Uterus (tissue), 2 donors: ENCODE data around the gene ZNF236.

ENCODE experiments used
- CTCF ChIP-seq, 4 experiments: fragments of 200-600 bp in 2 of 4; fragments of 450-650 bp in 2 of 4; sonication (generic) in 2 of 4; IDR thresholded peaks; one replicate each; pipeline ENCODE4 v1.5.1; 2016 to 2019; ENCODE audit warnings: antibody characterized with exemption in 4 of 4, mild to moderate bottlenecking in 2 of 4, moderate library complexity in 1 of 4
- POLR2A ChIP-seq, 2 donors: fragments of 450-650 bp; IDR thresholded peaks; one replicate each; pipeline ENCODE4 v1.6.1; 2016; ENCODE audit warnings: antibody characterized with exemption in 2 of 2, mild to moderate bottlenecking in 1 of 2, moderate library complexity in 1 of 2

GRCh38 chr18:76816127-76816526 lies 6.2 kb upstream of the ZNF236 start:
- TF ChIP-seq CTCF (IDR thresholded peaks at IDR 0.05) = no peak
- TF ChIP-seq POLR2A (IDR thresholded peaks at IDR 0.05) = no peak
